ENCODE measurements around the gene LY6G6C.

DNA sequence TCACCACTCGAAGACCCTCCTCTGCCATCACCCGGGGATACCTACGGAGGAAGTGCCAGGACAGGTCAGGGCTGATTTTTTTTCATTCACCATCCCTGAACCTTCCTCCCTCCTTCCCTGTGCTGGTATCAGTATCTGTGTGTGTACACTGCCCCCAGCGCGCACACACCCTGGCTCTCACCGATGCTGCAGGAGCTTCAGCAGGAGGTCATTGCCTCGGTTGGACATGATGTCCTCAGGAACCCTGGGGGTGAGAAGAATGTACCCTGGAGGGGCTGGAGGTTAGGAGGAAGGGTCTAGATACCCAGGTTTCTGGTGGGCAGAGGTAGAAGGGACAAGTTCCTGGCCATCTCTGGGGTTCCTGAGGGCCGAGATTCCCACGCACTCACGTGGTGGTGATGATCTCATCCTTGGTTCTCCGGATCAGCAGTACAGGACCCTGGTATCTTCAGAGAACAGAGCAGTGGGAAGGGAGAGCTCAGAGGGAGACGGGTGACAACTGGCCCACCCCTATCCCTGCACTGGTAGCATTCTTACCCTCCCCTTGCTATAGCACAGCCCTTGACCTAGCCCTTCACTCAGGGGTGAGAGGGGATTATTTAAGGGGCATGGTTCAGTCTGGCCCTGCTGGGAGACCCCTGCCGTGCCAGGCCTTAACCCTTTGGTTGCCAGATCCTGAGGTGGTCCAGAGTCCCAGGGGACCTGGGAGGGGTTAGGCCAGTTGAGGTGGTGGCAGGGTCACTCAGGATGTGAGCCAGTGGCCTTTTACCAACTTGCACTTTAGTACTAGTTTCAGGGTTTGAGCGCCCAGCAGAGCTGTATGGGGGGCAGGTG lies 33.5 kb downstream of the LY6G6C start:
- TF ChIP-seq, protein P1, sequence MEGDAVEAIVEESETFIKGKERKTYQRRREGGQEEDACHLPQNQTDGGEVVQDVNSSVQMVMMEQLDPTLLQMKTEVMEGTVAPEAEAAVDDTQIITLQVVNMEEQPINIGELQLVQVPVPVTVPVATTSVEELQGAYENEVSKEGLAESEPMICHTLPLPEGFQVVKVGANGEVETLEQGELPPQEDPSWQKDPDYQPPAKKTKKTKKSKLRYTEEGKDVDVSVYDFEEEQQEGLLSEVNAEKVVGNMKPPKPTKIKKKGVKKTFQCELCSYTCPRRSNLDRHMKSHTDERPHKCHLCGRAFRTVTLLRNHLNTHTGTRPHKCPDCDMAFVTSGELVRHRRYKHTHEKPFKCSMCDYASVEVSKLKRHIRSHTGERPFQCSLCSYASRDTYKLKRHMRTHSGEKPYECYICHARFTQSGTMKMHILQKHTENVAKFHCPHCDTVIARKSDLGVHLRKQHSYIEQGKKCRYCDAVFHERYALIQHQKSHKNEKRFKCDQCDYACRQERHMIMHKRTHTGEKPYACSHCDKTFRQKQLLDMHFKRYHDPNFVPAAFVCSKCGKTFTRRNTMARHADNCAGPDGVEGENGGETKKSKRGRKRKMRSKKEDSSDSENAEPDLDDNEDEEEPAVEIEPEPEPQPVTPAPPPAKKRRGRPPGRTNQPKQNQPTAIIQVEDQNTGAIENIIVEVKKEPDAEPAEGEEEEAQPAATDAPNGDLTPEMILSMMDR (IDR thresholded peaks at IDR 0.05; ENCODE audit: insufficient read depth, low read length) = no peak
- no peak for TF ChIP-seq POLR2AphosphoS5 (IDR thresholded peaks at IDR 0.05; ENCODE audit: low read depth)
